Activated naive CD8-positive, alpha-beta T cell treated with anti-CD3 and anti-CD28 coated beads, Interleukin-2, amount 10 ng/mL, durations not matched to agents 7 days and 5 days (primary cell): ENCODE data around the gene EVX2. TPM values are rescaled to one million over a fixed set of nuclear protein-coding genes. Genes with fewer than 3 reads are reported as not detected.

Source experiments
- ATAC-seq: fragments of 150-1000 bp; cut with Tn5 transposase; one replicate; pipeline ENCODE4 v1.10.0; 2021; ENCODE audit warnings: low read depth, moderate library complexity
- POLR2A ChIA-PET: fragments of 350-600 bp; sonication (Branson Sonifier 250); formaldehyde crosslinking; loops from one replicate; lab custom pipeline; 2021; ENCODE audit warnings: antibody characterized with exemption; lab: Charles Lee
- DNase-seq: peaks from one replicate; pipeline ENCODE4 v3.0.0; 2021
- H3K27ac Mint-ChIP-seq: one replicate; pipeline ENCODE4 v1.8.0; 2022; ENCODE audit warnings: mild to moderate bottlenecking, mixed read lengths
- H3K27me3 Mint-ChIP-seq: one replicate; pipeline ENCODE4 v1.8.0; 2022; ENCODE audit warnings: mild to moderate bottlenecking, moderate library complexity, mixed read lengths
- H3K36me3 Mint-ChIP-seq: one replicate; pipeline ENCODE4 v1.8.0; 2021; ENCODE audit warnings: mild to moderate bottlenecking, mixed read lengths
- H3K4me1 Mint-ChIP-seq: one replicate; pipeline ENCODE4 v1.8.0; 2021; ENCODE audit warnings: mixed read lengths
- H3K4me3 Mint-ChIP-seq: one replicate; pipeline ENCODE4 v1.8.0; 2022; ENCODE audit warnings: mild to moderate bottlenecking, moderate library complexity, mixed read lengths
- H3K9me3 Mint-ChIP-seq: one replicate; pipeline ENCODE4 v1.8.0; 2021; ENCODE audit warnings: mixed read lengths
- total RNA-seq, 2 experiments: library from RNA; stranded (reverse); gene quantifications; one replicate each; pipeline ENCODE4 v1.2.3, GENCODE V29; 2021

EVX2 gene
- total RNA-seq, result not detected

GRCh38 chr2:176083796-176084261 is at the start of gene EVX2:
TSS of gene EVX2 (minus strand) at chr2:176083962. CDS start at chr2:176083776, 186 bp downstream.
- no peak for ATAC-seq
- H3K4me1 Mint-ChIP-seq, result peaks cover 11% of the 10 kb centered on the region
- peaks cover 89% of the 10 kb centered on the region for H3K27me3 Mint-ChIP-seq
- peaks cover 6% of the 10 kb centered on the region for H3K36me3 Mint-ChIP-seq
- POLR2A ChIA-PET, result no interaction called here
- no peak for DNase-seq
- peaks cover 7% of the 10 kb centered on the region for H3K9me3 Mint-ChIP-seq
- H3K27ac Mint-ChIP-seq, result peak within 1 kb of the TSS; percentile 46
- peak within 1 kb of the TSS; percentile 22 for H3K4me3 Mint-ChIP-seq

GRCh38 chr2:176133389-176133788 is 49.6 kb upstream of the EVX2 start:
- Mint-ChIP-seq H3K27ac (no peak overlapping the region), H3K27me3 (peaks cover 85% of the 10 kb centered on the region), H3K36me3 (peaks cover 3% of the 10 kb centered on the region), H3K4me1 (peaks cover 24% of the 10 kb centered on the region), H3K4me3 (no peak overlapping the region), H3K9me3 (no peaks in the 10 kb centered on the region)
- ATAC-seq (no peak), DNase-seq (no peak)
- POLR2A ChIA-PET, result no interaction called here

- peaks cover 25% of the 10 kb centered on the region for H3K4me1 Mint-ChIP-seq
- peaks cover 85% of the 10 kb centered on the region for H3K27me3 Mint-ChIP-seq
- H3K27ac Mint-ChIP-seq, result no peak overlapping the region
- H3K9me3 Mint-ChIP-seq, result no peaks in the 10 kb centered on the region
- no peak for DNase-seq
- peaks cover 3% of the 10 kb centered on the region for H3K36me3 Mint-ChIP-seq
- ATAC-seq, result no peak
- H3K4me3 Mint-ChIP-seq, result peak overlapping the region; percentile 74
- POLR2A ChIA-PET, result interaction anchor here (0.7 kb wide), 1 partner anchor 1204 kb away, joined by 3 read pairs; no protein-coding TSS in a partner anchor
Observed at GRCh38 chr2:176132205-176133171, 48.7 kb upstream of the EVX2 start.

- peaks cover 25% of the 10 kb centered on the region for H3K4me1 Mint-ChIP-seq
- H3K27me3 Mint-ChIP-seq, result peaks cover 85% of the 10 kb centered on the region
- H3K4me3 Mint-ChIP-seq, result peak overlapping the region; percentile 74
- no peak overlapping the region for H3K27ac Mint-ChIP-seq
- peaks cover 3% of the 10 kb centered on the region for H3K36me3 Mint-ChIP-seq
- POLR2A ChIA-PET, result no interaction called here
- no peak for DNase-seq
- no peak for ATAC-seq
- no peaks in the 10 kb centered on the region for H3K9me3 Mint-ChIP-seq
Observed at GRCh38 chr2:176131848-176132158, 48.0 kb upstream of the EVX2 start.

- no peaks in the 10 kb centered on the region for H3K9me3 Mint-ChIP-seq
- no peak for ATAC-seq
- peak overlapping the region; percentile 26 for H3K4me3 Mint-ChIP-seq
- peaks cover 25% of the 10 kb centered on the region for H3K4me1 Mint-ChIP-seq
- peaks cover 87% of the 10 kb centered on the region for H3K27me3 Mint-ChIP-seq
- H3K36me3 Mint-ChIP-seq, result peaks cover 3% of the 10 kb centered on the region
- H3K27ac Mint-ChIP-seq, result peak overlapping the region; percentile 57
- POLR2A ChIA-PET, result interaction anchor here (0.6 kb wide), 1 partner anchor 26 kb away, joined by 4 read pairs; no protein-coding TSS in a partner anchor
- no peak for DNase-seq
Observed at GRCh38 chr2:176130957-176131847, 47.4 kb upstream of the EVX2 start.

- POLR2A ChIA-PET, result no interaction called here
- H3K4me3 Mint-ChIP-seq, result peak overlapping the region; percentile 26
- DNase-seq, result peak; percentile 53
- H3K27me3 Mint-ChIP-seq, result peaks cover 87% of the 10 kb centered on the region
- peaks cover 17% of the 10 kb centered on the region for H3K4me1 Mint-ChIP-seq
- H3K36me3 Mint-ChIP-seq, result no peaks in the 10 kb centered on the region
- ATAC-seq, result no peak
- peak overlapping the region; percentile 68 for H3K27ac Mint-ChIP-seq
- H3K9me3 Mint-ChIP-seq, result no peaks in the 10 kb centered on the region
Observed at GRCh38 chr2:176130147-176130956, 46.6 kb upstream of the EVX2 start.

GRCh38 chr2:176129813-176130146 is 46.0 kb upstream of the EVX2 start:
- Mint-ChIP-seq H3K4me1 (peaks cover 16% of the 10 kb centered on the region), H3K9me3 (no peaks in the 10 kb centered on the region), H3K27ac (no peak overlapping the region), H3K36me3 (no peaks in the 10 kb centered on the region), H3K4me3 (peak overlapping the region; percentile 25), H3K27me3 (peaks cover 87% of the 10 kb centered on the region)
- ATAC-seq, result no peak
- POLR2A ChIA-PET, result no interaction called here
- no peak for DNase-seq

- Mint-ChIP-seq H3K27ac (peak within 1 kb of the TSS; percentile 68), H3K27me3 (peaks cover 87% of the 10 kb centered on the region), H3K36me3 (no peaks in the 10 kb centered on the region), H3K9me3 (no peaks in the 10 kb centered on the region), H3K4me3 (peak within 1 kb of the TSS; percentile 26), H3K4me1 (peaks cover 18% of the 10 kb centered on the region)
- POLR2A ChIA-PET, result no interaction called here
- ATAC-seq (no peak), DNase-seq (peak; percentile 49)
Observed at GRCh38 chr2:176128982-176129796, 45.4 kb upstream of the EVX2 start, which contains the start of gene HOXD8. TSS of gene HOXD8 (plus strand) at chr2:176129705. CDS start at chr2:176130367, 662 bp downstream.

- Mint-ChIP-seq H3K27me3 (peaks cover 87% of the 10 kb centered on the region), H3K27ac (peak overlapping the region; percentile 40), H3K36me3 (no peaks in the 10 kb centered on the region), H3K9me3 (no peaks in the 10 kb centered on the region), H3K4me3 (peak overlapping the region; percentile 5), H3K4me1 (peaks cover 21% of the 10 kb centered on the region)
- ATAC-seq, result no peak
- POLR2A ChIA-PET, result no interaction called here
- no peak for DNase-seq
Observed at GRCh38 chr2:176128172-176128981, 44.6 kb upstream of the EVX2 start.

- no peak for DNase-seq
- no peaks in the 10 kb centered on the region for H3K9me3 Mint-ChIP-seq
- H3K27ac Mint-ChIP-seq, result no peak overlapping the region
- no peak for ATAC-seq
- POLR2A ChIA-PET, result no interaction called here
- no peak overlapping the region for H3K4me3 Mint-ChIP-seq
- no peaks in the 10 kb centered on the region for H3K36me3 Mint-ChIP-seq
- peaks cover 83% of the 10 kb centered on the region for H3K27me3 Mint-ChIP-seq
- H3K4me1 Mint-ChIP-seq, result peaks cover 21% of the 10 kb centered on the region
Observed at GRCh38 chr2:176127774-176128072, 44.0 kb upstream of the EVX2 start.

GRCh38 chr2:176126929-176127773 is 43.4 kb upstream of the EVX2 start:
- Mint-ChIP-seq H3K4me1 (peaks cover 17% of the 10 kb centered on the region), H3K27ac (no peak overlapping the region), H3K27me3 (peaks cover 80% of the 10 kb centered on the region), H3K9me3 (no peaks in the 10 kb centered on the region), H3K36me3 (no peaks in the 10 kb centered on the region), H3K4me3 (no peak overlapping the region)
- ATAC-seq (no peak), DNase-seq (no peak)
- POLR2A ChIA-PET, result no interaction called here
